Stimulated activated CD4-positive, alpha-beta T cell treated with anti-CD3 and anti-CD28 coated beads, Interleukin-1b, Interleukin-23, amount 100 ng/mL, for 24 hours (primary cell): ENCODE results near the gene DNHD1.
A peak's percentile ranks its signal among the peaks of the same experiment; 100 is the strongest.
"Not testable (repeated sequence)": the region's sequence is repeated elsewhere in the genome, so short reads cannot be mapped to it uniquely, and the experiment has no call there.

Experiments
- DNase-seq, 4 experiments: peaks; one replicate each; pipeline ENCODE4 v3.0.0-alpha.2; 2020; ENCODE audit warnings: low read depth in 4 of 4, low spot score in 1 of 4

Gene DNHD1

GRCh38 chr11:6481012-6481923, 15.8 kb upstream of the DNHD1 start, which contains the start of the genes ARFIP2 and TIMM10B:
Gene ARFIP2, minus strand, starts transcription at chr11:6481331. Its CDS starts 910 bp downstream, at chr11:6480421.
Gene TIMM10B, plus strand, starts transcription at chr11:6481501. Its CDS starts 16 bp downstream, at chr11:6481517.
- peak; percentile 89 to 97 (median 95) for DNase-seq

GRCh38 chr11:6481924-6482275, 15.2 kb upstream of the DNHD1 start:
- DNase-seq = no peak

GRCh38 chr11:6482441-6482840, 14.6 kb upstream of the DNHD1 start:
- no peak for DNase-seq

- no peak for DNase-seq
Observed at GRCh38 chr11:6483015-6483414, 14.1 kb upstream of the DNHD1 start.

GRCh38 chr11:6485661-6486060, 11.4 kb upstream of the DNHD1 start:
- DNase-seq = no peak

GRCh38 chr11:6486256-6486655, 10.8 kb upstream of the DNHD1 start:
- DNase-seq = no peak

- DNase-seq = no peak
Observed at GRCh38 chr11:6486938-6487337, 10.1 kb upstream of the DNHD1 start.

GRCh38 chr11:6488342-6488741, 8.7 kb upstream of the DNHD1 start:
- no peak for DNase-seq

GRCh38 chr11:6488821-6489220, 8.3 kb upstream of the DNHD1 start:
- no peak for DNase-seq

- DNase-seq = no peak
Observed at GRCh38 chr11:6489306-6489705, 7.8 kb upstream of the DNHD1 start.

GRCh38 chr11:6498121-6498520, 1.0 kb downstream of the DNHD1 start:
- no peak for DNase-seq

- no peak for DNase-seq
Observed at GRCh38 chr11:6498544-6498943, 1.5 kb downstream of the DNHD1 start.

- no peak for DNase-seq
Observed at GRCh38 chr11:6502382-6502781, 5.3 kb downstream of the DNHD1 start.

- DNase-seq = no peak
Observed at GRCh38 chr11:6504166-6504565, 7.1 kb downstream of the DNHD1 start.

GRCh38 chr11:6505577-6506240, 8.6 kb downstream of the DNHD1 start:
- DNase-seq = no peak

- no peak for DNase-seq
Observed at GRCh38 chr11:6516865-6517264, 19.8 kb downstream of the DNHD1 start.

- DNase-seq = no peak
Observed at GRCh38 chr11:6520265-6520664, 23.2 kb downstream of the DNHD1 start.

- not testable (repeated sequence) for DNase-seq
Observed at GRCh38 chr11:6521946-6522345, 24.9 kb downstream of the DNHD1 start.

- DNase-seq = no peak
Observed at GRCh38 chr11:6523253-6523652, 26.2 kb downstream of the DNHD1 start.

GRCh38 chr11:6526411-6527135, 29.5 kb downstream of the DNHD1 start:
- no peak for DNase-seq

- DNase-seq = no peak
Observed at GRCh38 chr11:6529266-6529665, 32.2 kb downstream of the DNHD1 start.

- DNase-seq = no peak
Observed at GRCh38 chr11:6530848-6531247, 33.8 kb downstream of the DNHD1 start.
